HG03439 (cell line): ENCODE measurements around the gene ZNF799.
"Not testable (repeated sequence)": the region's sequence is repeated elsewhere in the genome, so short reads cannot be mapped to it uniquely, and the experiment has no call there.

ENCODE experiments used
- ATAC-seq: cut with Tn5 transposase; IDR thresholded peaks from one replicate; pipeline ENCODE4 v1.9.1; 2021; ENCODE audit warnings: mild to moderate bottlenecking, moderate library complexity; ENCODE audit not compliant: unreplicated experiment

ZNF799 gene

DNA sequence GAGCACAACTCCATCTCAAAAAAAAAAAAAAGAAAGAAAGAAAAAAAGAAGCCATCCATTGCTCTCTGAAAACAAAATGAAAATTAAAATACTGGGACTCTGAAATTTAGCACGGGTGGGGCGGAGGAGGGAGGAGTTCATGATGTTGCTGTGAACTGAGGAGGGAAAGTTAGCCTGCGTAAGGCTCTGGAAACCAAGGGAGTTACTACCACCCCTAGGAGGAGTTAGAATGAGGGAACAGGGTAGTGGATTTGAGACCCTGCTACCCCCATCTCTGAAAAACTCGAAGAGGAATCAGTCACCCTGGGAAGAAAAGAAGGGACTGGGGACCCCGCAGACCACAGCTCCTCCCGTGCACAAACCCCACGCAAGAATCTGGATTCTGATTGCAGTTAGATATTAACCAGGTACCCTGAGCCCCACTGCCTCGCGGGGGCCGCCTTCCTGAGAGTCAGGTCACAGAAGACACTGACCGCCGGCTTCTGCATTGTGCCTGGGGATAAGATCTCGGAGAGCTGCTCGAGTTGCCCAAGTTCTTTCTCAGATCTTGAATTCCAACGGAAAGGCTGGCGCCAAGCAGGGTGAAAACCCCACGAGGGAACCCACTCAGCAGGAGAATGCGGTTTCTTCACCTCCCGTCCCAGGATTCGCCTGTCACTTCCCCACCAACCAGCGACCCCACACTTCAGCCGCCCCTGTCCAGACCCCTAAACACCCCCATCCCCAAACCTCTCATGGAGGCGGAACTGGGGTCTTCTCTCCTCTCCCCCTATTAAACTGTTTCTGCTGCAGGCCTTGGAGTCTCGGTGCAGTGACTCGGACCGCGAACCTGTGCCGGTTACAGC lies 36.5 kb downstream of the ZNF799 start:
- no peak for ATAC-seq

GRCh38 chr19:12362236-12362635 lies 38.8 kb downstream of the ZNF799 start:
- not testable (repeated sequence) for ATAC-seq

DNA sequence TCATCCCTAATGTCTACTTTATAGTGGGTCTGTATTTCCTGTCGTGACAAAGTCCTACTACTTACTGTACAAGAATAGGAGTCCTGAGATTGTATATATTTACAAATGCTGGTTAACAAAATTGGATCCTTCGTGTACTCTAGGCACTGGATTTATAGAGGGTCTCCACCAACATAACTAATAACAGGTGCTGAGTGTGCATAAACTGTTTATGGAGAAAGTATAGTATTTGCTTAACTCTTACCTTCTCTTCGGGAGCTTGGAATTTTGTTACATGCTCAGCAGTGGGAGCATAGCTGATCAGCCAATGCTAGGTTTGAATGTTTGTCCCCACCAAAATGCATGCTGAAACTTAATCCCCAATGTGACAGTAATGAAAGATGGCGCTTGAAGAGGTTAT lies 47.7 kb downstream of the ZNF799 start:
- ATAC-seq, result no peak

GRCh38 chr19:12350890-12351197 lies 50.2 kb downstream of the ZNF799 start:
- ATAC-seq, result no peak

DNA sequence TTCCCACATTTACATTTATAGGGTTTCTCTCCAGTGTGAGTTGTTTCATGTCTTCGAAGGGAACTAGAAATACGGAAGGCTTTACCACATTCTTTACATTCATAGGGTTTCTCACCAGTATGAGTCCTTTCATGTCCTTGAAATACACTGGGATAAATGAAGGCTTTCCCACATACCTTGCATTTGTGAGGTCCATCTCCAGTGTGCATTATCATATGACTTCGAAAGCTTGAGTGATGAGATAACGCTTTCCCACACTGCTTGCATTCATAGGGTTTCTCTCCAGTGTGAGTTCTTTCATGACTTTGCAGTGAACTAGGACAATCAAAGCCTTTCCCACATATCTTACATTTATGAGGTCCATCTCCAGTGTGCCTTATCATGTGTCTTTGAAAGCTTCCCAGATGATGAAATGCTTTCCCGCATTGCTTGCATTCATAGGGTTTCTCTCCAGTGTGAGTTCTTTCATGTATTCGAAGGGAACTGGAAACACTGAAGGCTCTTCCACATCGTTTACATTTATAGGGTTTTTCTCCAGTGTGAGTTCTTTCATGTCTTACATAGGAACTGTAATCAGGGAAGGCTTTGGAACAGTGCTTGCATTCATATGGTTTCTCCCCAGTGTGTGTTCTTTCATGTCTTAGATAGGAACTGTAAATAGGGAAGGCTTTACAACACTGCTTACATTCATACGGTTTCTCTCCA lies 50.7 kb downstream of the ZNF799 start:
- no peak for ATAC-seq

GRCh38 chr19:12346896-12347295 lies 54.2 kb downstream of the ZNF799 start:
- ATAC-seq, result no peak

DNA sequence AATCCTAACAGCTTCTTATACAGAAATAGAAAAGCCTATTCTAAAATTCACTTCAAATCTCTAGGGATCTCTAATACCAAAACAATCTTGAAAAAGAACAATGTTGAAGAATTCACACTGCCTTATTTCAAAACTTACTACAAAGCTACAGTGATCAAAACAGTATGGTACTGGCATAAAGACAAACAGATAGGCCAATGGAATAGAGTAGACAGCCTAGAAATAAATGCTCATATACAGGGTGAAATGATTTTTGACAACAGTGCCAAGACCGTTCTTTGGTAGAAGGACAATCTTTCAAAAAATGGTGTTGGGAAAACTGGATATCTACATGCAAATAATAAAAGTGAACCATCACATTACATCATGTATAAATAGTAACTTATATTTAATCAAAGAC lies 55.9 kb downstream of the ZNF799 start:
- ATAC-seq, result no peak
